Neuron (in vitro differentiated cells): Measurements from ENCODE around the gene TPX2.

Experiments used
- H2AFZ ChIP-seq: one replicate; pipeline ENCODE4 v1.6.1; 2013; ENCODE audit warnings: low read depth, mild to moderate bottlenecking, inconsistent platforms, low read length, moderate library complexity
- H3K27me3 ChIP-seq: one replicate; pipeline ENCODE4 v1.6.1; 2013; ENCODE audit warnings: low read length; ENCODE audit not compliant: insufficient read depth
- H3K36me3 ChIP-seq: one replicate; pipeline ENCODE4 v1.6.1; 2013; ENCODE audit warnings: low read length; ENCODE audit not compliant: insufficient read depth
- H3K4me1 ChIP-seq: one replicate; pipeline ENCODE4 v1.6.1; 2013; ENCODE audit warnings: low read length; ENCODE audit not compliant: insufficient read depth
- H3K4me3 ChIP-seq: 2 replicates; pipeline ENCODE4 v1.5.1; 2013; ENCODE audit warnings: mild to moderate bottlenecking, low read length, moderate library complexity
- H3K9me3 ChIP-seq: one replicate; pipeline ENCODE4 v1.6.1; 2013; ENCODE audit warnings: low read length

TPX2 gene

GRCh38 chr20:31738729-31739549, at the start of gene TPX2:
Gene TPX2 (plus strand): TSS chr20:31739290. CDS start chr20:31757477, 18,187 bp downstream.
- Histone ChIP-seq H3K4me1 (peaks cover 17% of the 10 kb centered on the region), H3K9me3 (no peaks in the 10 kb centered on the region), H2AFZ (peak within 1 kb of the TSS; percentile 57), H3K36me3 (peaks cover 8% of the 10 kb centered on the region), H3K4me3 (peak within 1 kb of the TSS; percentile 75), H3K27me3 (no peaks in the 10 kb centered on the region)

- Histone ChIP-seq H2AFZ (no peak overlapping the region), H3K27me3 (no peaks in the 10 kb centered on the region), H3K4me1 (no peaks in the 10 kb centered on the region), H3K4me3 (no peak overlapping the region), H3K9me3 (peaks cover 6% of the 10 kb centered on the region), H3K36me3 (peaks cover 44% of the 10 kb centered on the region)
Measured at GRCh38 chr20:31690124-31690666, 48.9 kb upstream of the TPX2 start.

GRCh38 chr20:31691646-31692275, 47.3 kb upstream of the TPX2 start:
- H3K4me3 ChIP-seq, result no peak overlapping the region
- peaks cover 40% of the 10 kb centered on the region for H3K36me3 ChIP-seq

GRCh38 chr20:31693402-31693801, 45.7 kb upstream of the TPX2 start:
- H3K9me3 ChIP-seq, result no peaks in the 10 kb centered on the region
- H3K4me1 ChIP-seq, result no peaks in the 10 kb centered on the region

More at GRCh38 chr20:31691646-31692275, 47.3 kb upstream of the TPX2 start:
- no peak overlapping the region for H2AFZ ChIP-seq
- H3K9me3 ChIP-seq, result peaks cover 3% of the 10 kb centered on the region
- H3K27me3 ChIP-seq, result no peaks in the 10 kb centered on the region
- no peaks in the 10 kb centered on the region for H3K4me1 ChIP-seq

GRCh38 chr20:31693987-31694661, 45.0 kb upstream of the TPX2 start:
- no peaks in the 10 kb centered on the region for H3K4me1 ChIP-seq
- H2AFZ ChIP-seq, result no peak overlapping the region
- H3K36me3 ChIP-seq, result peaks cover 24% of the 10 kb centered on the region
- no peaks in the 10 kb centered on the region for H3K27me3 ChIP-seq
- no peak overlapping the region for H3K4me3 ChIP-seq
- H3K9me3 ChIP-seq, result no peaks in the 10 kb centered on the region

More at GRCh38 chr20:31693402-31693801, 45.7 kb upstream of the TPX2 start:
- H2AFZ ChIP-seq, result no peak overlapping the region
- peaks cover 29% of the 10 kb centered on the region for H3K36me3 ChIP-seq
- H3K4me3 ChIP-seq, result no peak overlapping the region
- no peaks in the 10 kb centered on the region for H3K27me3 ChIP-seq

GRCh38 chr20:31694842-31695593, 44.1 kb upstream of the TPX2 start:
- H3K9me3 ChIP-seq, result no peaks in the 10 kb centered on the region
- peaks cover 24% of the 10 kb centered on the region for H3K36me3 ChIP-seq
- H3K27me3 ChIP-seq, result no peaks in the 10 kb centered on the region
- no peaks in the 10 kb centered on the region for H3K4me1 ChIP-seq
- H2AFZ ChIP-seq, result no peak overlapping the region
- H3K4me3 ChIP-seq, result no peak overlapping the region

GRCh38 chr20:31695849-31696804, 43.0 kb upstream of the TPX2 start:
- no peaks in the 10 kb centered on the region for H3K27me3 ChIP-seq
- no peaks in the 10 kb centered on the region for H3K9me3 ChIP-seq
- no peaks in the 10 kb centered on the region for H3K4me1 ChIP-seq
- no peak overlapping the region for H3K4me3 ChIP-seq
- H3K36me3 ChIP-seq, result peaks cover 22% of the 10 kb centered on the region
- no peak overlapping the region for H2AFZ ChIP-seq

- peaks cover 22% of the 10 kb centered on the region for H3K36me3 ChIP-seq
- H3K4me1 ChIP-seq, result no peaks in the 10 kb centered on the region
- H3K27me3 ChIP-seq, result no peaks in the 10 kb centered on the region
- H3K4me3 ChIP-seq, result no peak overlapping the region
- no peak overlapping the region for H2AFZ ChIP-seq
- H3K9me3 ChIP-seq, result peaks cover 2% of the 10 kb centered on the region
Measured at GRCh38 chr20:31698243-31698802, 40.8 kb upstream of the TPX2 start.

GRCh38 chr20:31698803-31699718, 40.0 kb upstream of the TPX2 start:
- H2AFZ ChIP-seq, result no peak overlapping the region
- H3K36me3 ChIP-seq, result peaks cover 15% of the 10 kb centered on the region
- no peaks in the 10 kb centered on the region for H3K4me1 ChIP-seq
- H3K9me3 ChIP-seq, result peaks cover 2% of the 10 kb centered on the region
- no peak overlapping the region for H3K4me3 ChIP-seq
- no peaks in the 10 kb centered on the region for H3K27me3 ChIP-seq

- no peaks in the 10 kb centered on the region for H3K4me1 ChIP-seq
Measured at GRCh38 chr20:31699801-31700728, 39.0 kb upstream of the TPX2 start.

More at GRCh38 chr20:31699801-31700728, 39.0 kb upstream of the TPX2 start:
- no peaks in the 10 kb centered on the region for H3K27me3 ChIP-seq
- H3K4me3 ChIP-seq, result no peak overlapping the region
- H2AFZ ChIP-seq, result no peak overlapping the region
- H3K9me3 ChIP-seq, result peaks cover 2% of the 10 kb centered on the region
- H3K36me3 ChIP-seq, result peaks cover 22% of the 10 kb centered on the region
